GM21528 (cell line): ENCODE results near the gene SPATA6.
"Not testable (repeated sequence)": the region's sequence is repeated elsewhere in the genome, so short reads cannot be mapped to it uniquely, and the experiment has no call there.

Experiments used
- ATAC-seq: cut with Tn5 transposase; IDR thresholded peaks from one replicate; pipeline ENCODE4 v1.9.1; 2021; ENCODE audit warnings: mild to moderate bottlenecking, moderate library complexity; ENCODE audit not compliant: unreplicated experiment, low FRiP score

The SPATA6 gene

DNA sequence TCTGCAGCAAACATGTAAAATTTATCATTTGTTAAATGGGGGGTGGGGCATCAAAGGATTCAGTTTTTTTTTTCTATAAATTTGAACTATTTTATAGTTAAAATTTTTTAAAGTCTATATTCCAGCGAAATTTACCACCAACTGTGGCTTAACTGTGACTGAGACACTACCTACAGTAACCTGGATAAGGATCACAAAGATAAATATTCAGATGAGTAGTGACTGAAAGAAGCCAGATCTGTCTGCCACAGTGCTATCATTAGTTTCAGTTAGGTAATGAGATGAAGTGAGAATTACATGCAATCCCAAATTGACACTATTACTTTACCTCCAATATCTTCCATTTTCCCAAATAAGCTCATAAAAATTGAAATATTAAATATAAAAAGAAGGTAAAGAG, 5.4 kb downstream of the SPATA6 start:
- ATAC-seq = no peak

- ATAC-seq = no peak
These were observed 9.2 kb downstream of the SPATA6 start for GRCh38 chr1:48462716-48463302.

DNA sequence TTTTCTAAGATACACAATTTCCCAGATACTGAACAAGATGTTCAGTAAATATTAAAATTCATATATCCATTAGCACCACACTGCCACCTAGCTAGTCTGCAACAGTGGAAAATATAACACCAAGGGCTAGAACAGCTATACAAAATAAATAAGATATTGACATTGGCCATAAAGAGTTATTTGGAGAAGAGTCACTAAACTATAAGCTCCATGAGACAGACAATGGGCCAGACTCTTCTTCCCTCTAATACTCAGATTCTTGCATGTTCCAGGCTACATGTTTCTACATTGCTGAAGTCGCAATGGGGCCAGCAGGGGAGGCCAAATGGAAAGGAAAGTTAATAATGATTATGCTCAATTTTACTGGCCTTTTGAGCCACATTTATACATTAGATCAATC, 21.5 kb downstream of the SPATA6 start:
- ATAC-seq = no peak

- no peak for ATAC-seq
These were observed 23.1 kb downstream of the SPATA6 start for GRCh38 chr1:48448932-48449331.

DNA sequence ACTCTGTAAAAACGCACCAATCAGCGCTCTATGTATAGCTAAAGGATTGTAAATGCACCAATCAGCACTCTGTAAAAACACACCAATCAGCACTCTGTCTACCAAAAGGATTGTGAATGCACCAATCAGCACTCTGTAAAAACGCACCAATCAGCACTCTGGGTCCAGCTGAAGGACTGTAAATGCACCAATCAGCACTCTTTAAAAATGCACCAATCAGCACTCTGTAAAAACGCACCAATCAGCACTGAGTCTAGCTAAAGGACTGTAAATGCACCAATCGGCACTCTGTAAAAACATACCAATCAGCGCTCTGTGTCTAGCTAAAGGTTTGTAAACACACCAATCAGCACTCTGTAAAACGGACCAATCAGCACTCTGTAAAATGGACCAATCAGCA, 27.8 kb downstream of the SPATA6 start:
- ATAC-seq = not testable (repeated sequence)

GRCh38 chr1:48442864-48443619, 29.0 kb downstream of the SPATA6 start:
- no peak for ATAC-seq

- ATAC-seq = not testable (repeated sequence)
These were observed 31.2 kb downstream of the SPATA6 start for GRCh38 chr1:48440786-48441185.

- ATAC-seq = no peak
These were observed 32.6 kb downstream of the SPATA6 start for GRCh38 chr1:48439380-48439779.

GRCh38 chr1:48437379-48437778, 34.6 kb downstream of the SPATA6 start:
- not testable (repeated sequence) for ATAC-seq

DNA sequence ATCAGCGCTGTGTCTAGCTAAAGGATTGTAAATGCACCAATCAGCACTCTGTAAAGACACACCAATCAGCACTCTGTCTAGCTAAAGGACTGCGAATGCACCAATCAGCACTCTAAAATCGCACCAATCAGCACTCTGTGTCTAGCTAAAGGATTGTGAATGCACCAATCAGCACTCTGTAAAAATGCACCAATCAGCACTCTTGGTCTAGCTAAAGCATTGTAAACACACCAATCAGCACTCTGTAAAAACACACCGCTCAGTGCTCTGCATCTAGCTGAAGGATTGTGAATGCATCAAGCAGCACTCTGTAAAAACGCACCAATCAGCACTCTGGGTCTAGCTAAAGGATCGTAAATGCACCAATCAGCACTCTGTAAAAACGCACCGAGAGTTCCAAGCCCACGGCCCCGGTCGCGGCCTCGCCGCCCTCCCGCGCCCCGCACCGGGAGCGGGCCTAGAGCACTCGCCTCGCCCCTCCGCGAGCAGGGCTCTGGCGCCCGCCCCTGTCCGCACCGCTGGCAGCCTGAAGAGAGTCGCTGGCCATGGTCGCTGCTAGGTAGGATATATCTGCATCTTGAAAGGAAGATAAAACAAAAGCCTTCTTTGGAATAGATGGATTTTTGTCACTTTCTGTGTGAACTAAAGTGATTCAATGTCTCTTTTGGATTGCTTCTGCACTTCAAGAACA, 36.5 kb downstream of the SPATA6 start:
- not testable (repeated sequence) for ATAC-seq

DNA sequence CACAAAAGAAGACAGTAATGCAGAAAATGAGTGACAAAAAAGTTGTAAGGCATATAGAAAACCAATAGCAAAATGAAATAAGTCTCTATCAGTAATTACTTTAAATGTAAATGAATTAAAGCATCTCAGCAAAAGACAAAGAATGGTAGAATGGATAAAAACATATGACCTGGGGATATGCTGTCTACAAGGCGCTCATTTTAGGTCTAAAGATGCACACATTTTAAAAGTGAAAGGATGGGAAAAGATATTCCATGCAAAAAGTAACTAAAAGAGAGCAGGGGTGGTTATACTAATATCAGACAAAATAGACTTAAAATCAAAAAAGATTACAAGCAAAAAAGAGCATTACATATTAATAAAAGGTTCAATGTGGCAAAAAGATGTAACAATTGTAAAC, 41.2 kb downstream of the SPATA6 start:
- no peak for ATAC-seq

DNA sequence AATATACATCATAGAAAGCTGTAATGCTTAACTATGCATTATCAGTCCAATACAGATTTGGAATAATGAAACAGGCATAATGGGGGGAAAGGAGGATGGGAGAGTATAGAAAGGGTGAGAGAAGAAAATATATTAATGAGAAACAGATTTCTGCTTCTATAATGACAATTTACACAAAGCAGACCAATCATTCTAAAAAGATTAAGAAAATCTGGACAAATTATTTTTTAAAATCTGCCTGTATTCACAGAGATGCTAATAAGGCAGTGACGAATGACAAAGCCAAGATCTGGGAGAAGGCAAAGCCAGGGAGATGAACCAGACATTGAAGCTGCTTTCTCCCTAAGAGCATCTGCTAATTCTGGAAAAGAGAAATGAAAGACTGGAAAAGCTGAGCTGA, 50.0 kb downstream of the SPATA6 start:
- ATAC-seq = no peak

DNA sequence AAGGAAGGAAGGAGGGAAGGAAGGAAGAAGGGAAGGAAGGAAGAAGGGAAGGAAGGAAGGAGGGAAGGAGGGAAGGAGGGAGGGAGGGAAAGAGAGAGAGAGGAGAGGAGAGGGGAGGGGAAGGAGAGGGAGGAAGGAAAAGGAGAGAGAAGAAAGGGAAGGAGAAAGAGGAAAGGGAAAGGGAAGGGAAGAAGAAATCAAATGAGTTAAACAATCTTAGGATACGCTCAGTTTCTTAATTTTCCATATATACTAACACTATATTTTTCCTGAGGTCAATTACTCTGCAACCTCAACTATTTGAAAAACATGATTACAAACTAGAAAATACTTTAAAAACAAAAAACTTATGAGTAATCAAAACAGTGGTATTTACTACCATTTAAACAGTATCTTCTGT, 53.3 kb downstream of the SPATA6 start:
- ATAC-seq = no peak

DNA sequence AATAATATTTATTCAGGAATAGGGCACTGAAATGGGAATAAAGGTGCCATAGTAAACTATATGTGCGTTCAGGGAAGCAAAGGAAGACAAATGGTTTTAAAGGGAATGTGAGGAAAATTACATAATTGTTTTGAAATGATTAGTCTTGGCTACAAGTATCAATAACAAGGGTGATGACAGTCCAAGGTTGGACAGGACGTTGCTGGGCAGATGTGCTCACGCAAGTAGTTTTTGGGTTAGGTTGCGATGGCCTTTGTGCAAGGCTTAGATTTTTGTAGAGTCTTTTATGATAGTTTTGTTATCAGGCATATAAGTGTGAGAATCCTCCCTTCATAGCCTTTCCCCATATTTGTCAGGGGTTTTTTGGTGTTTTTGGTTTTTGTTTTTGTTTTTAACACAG, 57.0 kb downstream of the SPATA6 start:
- no peak for ATAC-seq

- no peak for ATAC-seq
These were observed 57.7 kb downstream of the SPATA6 start for GRCh38 chr1:48414264-48414663.

DNA sequence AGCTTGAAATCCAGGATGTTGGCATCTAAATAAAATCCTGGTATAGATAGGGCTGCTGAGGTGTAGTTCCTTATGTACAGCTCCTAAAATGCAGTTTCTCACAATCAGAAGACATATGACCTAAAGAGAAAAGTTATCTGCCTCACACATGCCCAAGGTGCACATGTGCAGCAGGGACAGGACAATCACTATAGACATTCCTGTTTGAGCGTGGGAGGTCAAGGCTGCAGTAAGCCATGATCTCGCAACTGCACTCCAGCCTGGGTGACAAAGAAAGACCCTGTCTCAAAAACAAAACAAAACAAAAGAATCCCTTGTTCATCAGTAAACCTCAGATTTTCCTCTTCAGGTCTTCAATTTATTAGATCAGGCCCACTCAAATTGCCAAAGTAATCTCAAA, 66.1 kb downstream of the SPATA6 start:
- no peak for ATAC-seq

DNA sequence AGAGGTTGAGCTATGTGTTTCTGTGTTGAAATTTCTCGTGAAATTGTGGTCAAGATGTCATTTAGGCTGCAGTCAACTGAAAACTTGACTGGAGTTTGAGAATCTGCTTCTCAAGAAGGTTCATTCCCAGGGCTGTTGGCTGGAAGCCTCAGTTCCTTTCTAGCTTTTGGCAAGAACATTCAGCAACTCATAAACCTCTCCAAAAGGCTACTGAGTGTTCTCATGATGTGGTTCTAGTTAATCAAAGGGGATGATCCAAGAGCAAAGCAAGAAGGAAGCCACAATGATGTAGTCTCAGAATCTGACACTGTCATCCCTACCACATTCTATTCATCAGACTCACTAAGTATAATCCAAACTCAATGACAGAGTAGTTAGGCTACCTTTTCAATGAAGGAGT, 66.6 kb downstream of the SPATA6 start:
- no peak for ATAC-seq

DNA sequence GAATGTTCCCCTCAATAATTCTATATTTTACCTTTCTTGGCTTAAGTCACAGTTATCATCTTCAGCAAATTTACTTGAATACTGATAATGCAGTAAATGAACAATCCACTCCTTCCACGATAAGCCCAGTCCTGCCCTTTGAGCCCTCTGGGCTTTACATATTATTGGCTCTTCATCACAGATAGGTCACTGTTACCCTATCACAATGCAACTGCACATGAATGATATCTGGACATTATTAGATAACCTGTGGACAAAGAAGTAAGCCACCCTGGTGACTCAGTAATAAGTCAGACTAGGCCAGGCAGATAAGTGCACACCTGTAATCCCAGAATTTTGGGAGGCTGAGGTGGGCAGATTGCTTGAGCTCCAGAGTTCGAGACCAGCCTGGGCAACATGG, 69.4 kb downstream of the SPATA6 start:
- ATAC-seq = no peak

DNA sequence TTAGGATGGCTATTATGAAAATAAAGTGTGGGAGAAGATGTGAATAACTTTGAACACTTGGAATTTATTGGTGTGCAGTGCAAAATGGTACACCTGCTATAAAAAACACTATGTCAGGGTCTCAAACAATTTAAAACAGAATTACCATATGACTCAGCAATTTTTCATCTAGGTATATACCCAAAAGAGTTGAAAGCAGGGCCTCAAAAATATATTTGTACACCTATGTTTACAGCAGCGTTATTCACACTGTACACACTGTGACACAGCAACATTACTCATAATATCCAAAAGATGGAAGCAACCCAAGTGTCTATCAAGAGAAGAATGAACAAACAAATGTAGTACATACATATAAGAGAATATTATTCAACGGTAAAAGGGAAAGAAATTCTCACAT, 75.8 kb downstream of the SPATA6 start:
- no peak for ATAC-seq

DNA sequence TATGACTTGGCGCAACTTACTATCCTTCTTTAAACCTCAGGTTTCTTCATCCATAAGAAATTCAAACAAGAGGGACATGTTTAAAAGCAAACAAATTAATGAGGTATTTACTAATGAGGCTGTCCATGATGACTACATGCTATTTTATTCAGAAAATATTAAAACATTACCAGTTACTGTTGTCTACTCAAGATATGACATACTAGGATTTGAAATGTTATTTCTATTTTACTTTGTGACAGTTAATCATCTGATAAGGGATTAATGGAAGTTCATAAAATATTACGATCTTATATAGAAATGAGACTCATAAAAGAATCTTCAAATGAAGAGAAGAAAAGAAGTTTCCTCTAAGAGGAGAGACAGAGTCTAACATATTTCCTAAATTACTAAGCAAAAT, 80.1 kb downstream of the SPATA6 start:
- ATAC-seq = no peak

DNA sequence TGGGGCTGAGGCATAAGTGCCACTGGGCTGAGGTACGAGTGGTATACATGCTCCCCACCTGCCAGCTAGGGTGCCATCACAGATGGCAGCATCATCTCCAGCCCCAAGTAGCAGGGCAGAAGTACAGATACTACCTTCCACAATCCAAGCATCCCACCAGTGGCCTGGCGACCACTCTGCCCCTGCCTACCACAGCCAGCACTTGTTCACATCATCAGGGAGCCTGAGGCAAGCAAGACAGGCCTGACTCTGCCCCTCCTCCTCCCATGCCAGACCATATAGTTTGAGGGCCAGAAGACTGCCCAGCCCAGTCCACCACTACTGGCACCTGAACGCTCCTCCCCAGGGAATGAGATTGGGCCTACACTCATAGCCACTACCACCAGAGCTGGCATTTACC, 84.6 kb downstream of the SPATA6 start:
- ATAC-seq = no peak

GRCh38 chr1:48374785-48375184, 97.2 kb downstream of the SPATA6 start:
- no peak for ATAC-seq
